Spinal cord (tissue), 10 donors: ENCODE results near the gene ADGRB2. TPM values are rescaled to one million over a fixed set of nuclear protein-coding genes. Genes with fewer than 3 reads are reported as not detected.
A peak's percentile ranks its signal among the peaks of the same experiment; 100 is the strongest.

Experiments used
- DNase-seq, 6 donors: peaks; one replicate each; pipeline versions ENCODE4 v3.0.0 to v3.0.0-alpha.2; 2013 to 2015; ENCODE audit warnings: low spot score in 6 of 6, low read depth in 4 of 6
- H3K27ac ChIP-seq: one replicate; pipeline ENCODE4 v1.5.1; 2013; ENCODE audit warnings: low read depth, low read length, control low read depth
- H3K27me3 ChIP-seq: one replicate; pipeline ENCODE4 v1.6.1; 2013; ENCODE audit warnings: low read length; ENCODE audit not compliant: control insufficient read depth, insufficient read depth
- H3K36me3 ChIP-seq: one replicate; pipeline ENCODE4 v1.6.1; 2013; ENCODE audit warnings: low read length; ENCODE audit not compliant: control insufficient read depth, insufficient read depth
- H3K4me1 ChIP-seq: one replicate; pipeline ENCODE4 v1.6.1; 2013; ENCODE audit warnings: low read length; ENCODE audit not compliant: control insufficient read depth, insufficient read depth
- H3K4me3 ChIP-seq: one replicate; pipeline ENCODE4 v1.5.1; 2013; ENCODE audit warnings: low read depth, low read length, control low read depth
- H3K9me3 ChIP-seq: one replicate; pipeline ENCODE4 v1.6.1; 2013; ENCODE audit warnings: low read length; ENCODE audit not compliant: control insufficient read depth, insufficient read depth
- WGBS: methylation state at CpG from one replicate; pipeline ENCODE4 v1.1.5; 2013; ENCODE audit warnings: missing lambda C conversion rate; ENCODE audit not compliant: insufficient coverage; 5-methylcytosine and 5-hydroxymethylcytosine counted together
- polyA plus RNA-seq, 2 donors: library from polyadenylated mRNA; unstranded; fragments of 120-200 nt; gene quantifications; one replicate each; pipeline ENCODE4 v1.2.1, GENCODE V29; 2013; ENCODE audit not compliant: insufficient read length in 2 of 2
- total RNA-seq, 2 donors: library from RNA; depleted of rRNA in 1 of 2; stranded (reverse); fragments of 120-200 nt in 1 of 2; fragments of >200 nt in 1 of 2; gene quantifications; one replicate each; pipeline versions ENCODE4 v1.2.3 to v1.2.4, GENCODE V29; 2013 to 2014
- donor health status: healthy.

ADGRB2 gene
- total and polyA plus RNA-seq, 4 donors, result 37.7 to 142 (median 89.5) TPM

GRCh38 chr1:31759298-31760023 is 4.7 kb downstream of the ADGRB2 start:
- Histone ChIP-seq H3K4me1 (peaks cover 73% of the 10 kb centered on the region), H3K4me3 (no peak overlapping the region), H3K27ac (peak overlapping the region; percentile 25), H3K36me3 (peaks cover 27% of the 10 kb centered on the region), H3K9me3 (no peaks in the 10 kb centered on the region), H3K27me3 (no peaks in the 10 kb centered on the region)
- no peak for DNase-seq
- WGBS, result 47% methylated on average over 10 of the region's 10 CpGs

GRCh38 chr1:31758823-31759222 is 5.3 kb downstream of the ADGRB2 start:
- WGBS, result 33% methylated on average over 1 of the region's 7 CpGs
- Histone ChIP-seq H3K9me3 (no peaks in the 10 kb centered on the region), H3K4me1 (peaks cover 77% of the 10 kb centered on the region), H3K27me3 (no peaks in the 10 kb centered on the region), H3K27ac (no peak overlapping the region), H3K36me3 (peaks cover 33% of the 10 kb centered on the region), H3K4me3 (no peak overlapping the region)
- no peak for DNase-seq

GRCh38 chr1:31757989-31758388 is 6.2 kb downstream of the ADGRB2 start:
- no peak overlapping the region for H3K4me3 ChIP-seq
- peaks cover 80% of the 10 kb centered on the region for H3K4me1 ChIP-seq
- H3K36me3 ChIP-seq, result peaks cover 33% of the 10 kb centered on the region
- H3K9me3 ChIP-seq, result no peaks in the 10 kb centered on the region
- 97% methylated on average over 4 of the region's 6 CpGs for WGBS
- no peak overlapping the region for H3K27ac ChIP-seq
- no peaks in the 10 kb centered on the region for H3K27me3 ChIP-seq
- no peak for DNase-seq

- H3K27ac ChIP-seq, result no peak overlapping the region
- no peak overlapping the region for H3K4me3 ChIP-seq
- no peaks in the 10 kb centered on the region for H3K27me3 ChIP-seq
- 69% methylated on average over 3 of the region's 8 CpGs for WGBS
- DNase-seq, result no peak
- peaks cover 81% of the 10 kb centered on the region for H3K4me1 ChIP-seq
- H3K9me3 ChIP-seq, result no peaks in the 10 kb centered on the region
- peaks cover 39% of the 10 kb centered on the region for H3K36me3 ChIP-seq
Observed at GRCh38 chr1:31757204-31757679, 6.9 kb downstream of the ADGRB2 start.

GRCh38 chr1:31756578-31756977 is 7.6 kb downstream of the ADGRB2 start:
- Histone ChIP-seq H3K9me3 (no peaks in the 10 kb centered on the region), H3K36me3 (peaks cover 43% of the 10 kb centered on the region), H3K27ac (no peak overlapping the region), H3K4me1 (peaks cover 81% of the 10 kb centered on the region), H3K4me3 (no peak overlapping the region), H3K27me3 (no peaks in the 10 kb centered on the region)
- 87% methylated on average over 13 of the region's 13 CpGs for WGBS
- DNase-seq, result no peak

- DNase-seq, result no peak
- no peak overlapping the region for H3K27ac ChIP-seq
- no peaks in the 10 kb centered on the region for H3K9me3 ChIP-seq
- peaks cover 78% of the 10 kb centered on the region for H3K4me1 ChIP-seq
- 73% methylated on average over 30 of the region's 30 CpGs for WGBS
- no peak overlapping the region for H3K4me3 ChIP-seq
- H3K27me3 ChIP-seq, result no peaks in the 10 kb centered on the region
- H3K36me3 ChIP-seq, result peaks cover 43% of the 10 kb centered on the region
Observed at GRCh38 chr1:31755850-31756492, 8.2 kb downstream of the ADGRB2 start.

GRCh38 chr1:31755197-31755611 is 8.9 kb downstream of the ADGRB2 start:
- 39% methylated on average over 9 of the region's 9 CpGs for WGBS
- no peaks in the 10 kb centered on the region for H3K9me3 ChIP-seq
- peak overlapping the region; percentile 13 for H3K27ac ChIP-seq
- H3K4me1 ChIP-seq, result peaks cover 79% of the 10 kb centered on the region
- H3K27me3 ChIP-seq, result no peaks in the 10 kb centered on the region
- no peak overlapping the region for H3K4me3 ChIP-seq
- DNase-seq, result no peak
- H3K36me3 ChIP-seq, result peaks cover 50% of the 10 kb centered on the region

- Histone ChIP-seq H3K4me1 (peaks cover 72% of the 10 kb centered on the region), H3K4me3 (no peak overlapping the region), H3K27me3 (no peaks in the 10 kb centered on the region), H3K9me3 (no peaks in the 10 kb centered on the region), H3K36me3 (peaks cover 52% of the 10 kb centered on the region), H3K27ac (peak overlapping the region; percentile 68)
- 44% methylated on average over 13 of the region's 15 CpGs for WGBS
- DNase-seq, result no peak
Observed at GRCh38 chr1:31754397-31754796, 9.7 kb downstream of the ADGRB2 start.

GRCh38 chr1:31753707-31754349 is 10.3 kb downstream of the ADGRB2 start:
- H3K27ac ChIP-seq, result peak overlapping the region; percentile 68

More at GRCh38 chr1:31753707-31754349, 10.3 kb downstream of the ADGRB2 start:
- WGBS, result 28% methylated on average over 9 of the region's 9 CpGs
- H3K4me3 ChIP-seq, result no peak overlapping the region
- H3K9me3 ChIP-seq, result no peaks in the 10 kb centered on the region
- H3K27me3 ChIP-seq, result no peaks in the 10 kb centered on the region
- peaks cover 71% of the 10 kb centered on the region for H3K4me1 ChIP-seq
- peaks cover 56% of the 10 kb centered on the region for H3K36me3 ChIP-seq
- peak in 2 of 6 donors; percentile 80 to 86 for DNase-seq
